ENCODE results near the gene IDUA.
"Not testable (repeated sequence)": the region's sequence is repeated elsewhere in the genome, so short reads cannot be mapped to it uniquely, and the experiment has no call there.

IDUA gene

GRCh38 chr4:987624-988513 lies 1.0 kb downstream of the IDUA start:
- DNase-seq, result peak in 1 of 2 experiments; percentile 51

DNA sequence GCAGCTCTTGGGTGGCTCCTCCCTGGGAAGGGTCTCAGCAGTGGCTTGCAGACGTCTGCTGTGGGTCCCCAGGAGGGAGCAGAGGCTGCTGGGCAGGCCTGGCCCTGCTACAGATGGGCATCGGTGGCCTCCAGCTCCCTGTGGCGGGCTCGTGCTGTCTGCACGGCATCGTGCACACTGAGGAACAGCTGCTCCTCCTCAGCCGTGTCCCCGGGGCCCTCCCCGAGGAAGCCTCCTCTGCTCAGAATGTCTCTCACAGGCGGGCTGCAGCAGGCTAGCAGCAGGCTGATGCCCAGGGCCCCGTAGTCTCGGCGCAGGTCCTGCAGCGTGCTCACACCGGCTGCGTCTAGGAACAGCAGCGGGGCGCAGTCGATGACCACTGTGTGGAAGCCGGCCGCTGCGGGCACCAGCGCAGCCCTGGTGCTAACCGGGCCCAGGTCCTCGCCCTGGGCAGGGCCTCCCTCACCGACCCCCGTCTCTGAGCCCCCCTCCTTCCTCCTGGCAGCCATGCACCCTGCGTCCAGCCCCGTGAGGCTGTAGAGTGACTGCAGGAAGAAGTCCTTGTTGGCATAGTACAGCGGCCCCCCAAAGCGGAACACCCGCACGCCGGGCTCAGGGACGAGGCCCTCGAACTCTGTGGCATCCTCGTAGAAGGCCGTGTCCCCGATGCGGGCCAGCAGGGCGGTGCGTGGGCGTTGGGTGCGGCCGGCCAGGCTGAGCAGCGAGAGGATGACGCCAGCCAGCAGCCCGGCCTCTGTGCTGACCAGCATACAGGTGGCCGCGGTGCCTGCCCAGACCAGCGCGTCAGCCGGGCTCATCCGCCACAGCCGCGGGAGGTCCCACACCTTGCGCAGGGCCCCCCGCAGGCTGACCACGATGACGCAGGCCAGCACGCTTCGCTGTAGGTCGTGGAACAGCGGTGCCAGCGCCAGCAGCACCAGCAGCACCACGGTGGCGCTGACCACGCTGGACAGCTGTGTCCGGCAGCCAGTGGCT lies 2.2 kb downstream of the IDUA start:
- DNase-seq, result no peak

- no peak for DNase-seq
These were observed 3.1 kb downstream of the IDUA start for GRCh38 chr4:989722-990471.

GRCh38 chr4:990746-991367 lies 4.0 kb downstream of the IDUA start:
- DNase-seq, result no peak

DNA sequence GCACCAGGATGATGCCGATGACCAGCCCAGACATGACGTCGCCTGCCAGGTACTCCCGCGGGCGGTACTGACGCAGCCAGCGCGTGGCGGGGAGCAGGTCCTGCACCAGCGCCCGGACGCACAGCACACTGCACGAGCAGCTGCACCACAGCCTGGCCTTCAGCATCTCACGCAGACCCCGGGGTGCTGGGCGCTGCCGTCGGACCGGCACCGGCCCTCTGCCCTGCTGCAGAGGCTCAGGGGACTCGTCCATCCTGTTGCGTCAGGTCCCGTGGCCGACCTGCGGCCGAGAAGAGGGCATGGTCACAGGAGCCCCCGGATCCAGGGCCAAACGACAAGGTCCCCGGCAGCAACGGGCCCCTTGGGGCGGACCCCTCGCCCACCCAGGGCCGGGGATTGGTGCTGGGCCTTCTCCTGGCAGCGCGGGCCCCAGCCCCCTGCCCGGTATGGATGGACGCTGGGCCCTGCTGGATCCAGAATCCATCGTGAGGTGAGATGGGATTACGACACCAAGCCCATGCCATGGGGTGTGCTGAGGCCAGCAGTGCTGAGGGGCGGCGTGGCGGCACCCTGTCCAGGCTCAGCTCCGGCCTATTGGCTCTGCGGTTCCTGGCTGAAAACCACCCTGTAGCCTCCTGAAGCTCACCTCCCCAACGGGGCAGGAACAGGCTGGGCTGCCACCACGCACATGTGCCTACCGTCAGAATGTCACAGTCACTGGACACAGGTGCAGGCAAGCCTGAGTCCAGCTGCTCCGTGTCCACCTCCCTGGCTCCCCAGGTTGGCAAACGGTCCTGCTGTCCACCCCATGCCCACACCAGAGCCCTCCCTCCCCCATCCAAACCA lies 4.8 kb downstream of the IDUA start:
- no peak for DNase-seq

GRCh38 chr4:992297-993110 lies 5.7 kb downstream of the IDUA start:
- no peak for DNase-seq

DNA sequence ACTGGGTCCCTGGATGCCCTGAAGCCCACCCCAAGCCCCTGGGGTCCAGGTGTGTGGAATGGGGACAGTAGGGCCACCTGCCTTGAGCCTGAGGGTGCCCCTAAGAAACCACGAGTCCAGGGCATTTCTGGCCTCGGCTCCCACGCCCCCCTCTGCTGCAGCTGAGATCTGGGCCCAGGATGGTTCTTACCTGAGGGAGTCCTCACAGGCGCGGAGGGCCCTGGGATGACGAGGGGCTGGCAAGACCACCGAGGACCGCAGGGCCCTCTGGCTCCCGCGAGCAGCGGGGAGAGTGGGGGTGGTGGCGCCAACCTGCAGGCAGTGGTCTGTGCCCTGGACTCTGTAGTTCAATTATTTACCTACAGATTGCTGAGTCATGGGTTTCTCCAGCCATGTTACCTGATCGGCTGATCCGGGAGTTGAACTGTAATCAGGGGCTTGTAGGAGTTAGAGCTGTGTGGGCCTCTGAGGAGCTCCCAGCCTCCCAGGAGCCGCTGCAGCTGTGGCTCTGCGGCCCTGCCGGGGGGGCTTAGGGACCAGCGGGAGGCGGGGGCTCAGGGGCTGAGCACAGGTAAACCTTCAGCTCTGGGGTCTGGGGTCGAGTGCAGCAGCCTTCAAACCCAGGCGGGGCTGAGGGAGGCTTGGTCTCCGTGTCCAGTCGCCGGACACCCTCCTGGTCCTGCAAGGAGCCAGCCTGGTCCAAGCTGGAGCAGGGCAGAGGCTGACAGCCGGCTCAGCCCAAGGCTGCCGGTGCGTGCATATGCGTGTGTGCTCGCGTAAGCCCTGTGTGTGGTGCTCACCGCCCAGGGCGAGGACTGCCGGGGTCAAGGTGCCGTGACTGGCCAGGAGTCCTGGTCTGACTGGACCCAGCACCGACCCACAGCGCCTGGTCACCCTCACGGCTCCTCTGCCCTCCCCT lies 6.5 kb downstream of the IDUA start, which contains the start of gene SLC26A1:
Gene SLC26A1, minus strand, starts transcription at position 294 of the 919 bp plus-strand sequence. CDS start 1,701 bp downstream, outside the sequence.
- DNase-seq, result no peak

DNA sequence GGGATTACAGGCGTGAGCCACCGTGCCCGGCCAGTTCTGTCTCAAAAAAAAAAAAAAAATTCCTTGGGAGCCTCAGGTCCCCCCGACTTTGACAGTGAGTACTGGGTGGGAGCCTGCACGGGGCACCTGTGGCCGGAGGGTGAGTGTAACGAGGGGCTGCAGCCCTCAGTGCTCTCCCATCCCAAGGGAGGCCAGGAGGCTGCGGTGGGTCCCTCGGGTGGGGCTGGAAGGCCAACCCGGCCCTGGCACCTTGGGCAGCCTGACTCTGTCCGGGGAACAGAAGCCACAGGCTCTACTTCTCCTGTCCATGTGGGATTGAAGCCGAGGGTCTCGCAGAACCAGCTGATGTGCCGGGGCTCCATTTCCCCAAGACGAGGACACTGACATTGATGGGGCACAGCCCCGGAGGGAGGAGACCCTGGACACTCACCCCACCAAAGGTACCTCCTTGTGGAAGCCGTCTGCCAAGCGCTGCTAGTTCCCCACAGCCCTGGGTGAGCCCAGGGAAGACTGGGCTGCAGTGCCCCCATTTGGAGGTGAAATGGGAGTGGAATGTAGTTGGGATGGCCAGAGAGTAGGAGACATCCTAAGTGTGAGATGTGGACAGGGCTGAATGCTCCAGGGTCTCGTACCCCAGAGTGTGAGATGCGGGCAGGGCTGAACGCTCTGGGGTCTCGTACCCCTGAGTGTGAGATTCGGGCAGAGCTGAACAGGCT lies 8.6 kb downstream of the IDUA start:
- DNase-seq, result no peak

DNA sequence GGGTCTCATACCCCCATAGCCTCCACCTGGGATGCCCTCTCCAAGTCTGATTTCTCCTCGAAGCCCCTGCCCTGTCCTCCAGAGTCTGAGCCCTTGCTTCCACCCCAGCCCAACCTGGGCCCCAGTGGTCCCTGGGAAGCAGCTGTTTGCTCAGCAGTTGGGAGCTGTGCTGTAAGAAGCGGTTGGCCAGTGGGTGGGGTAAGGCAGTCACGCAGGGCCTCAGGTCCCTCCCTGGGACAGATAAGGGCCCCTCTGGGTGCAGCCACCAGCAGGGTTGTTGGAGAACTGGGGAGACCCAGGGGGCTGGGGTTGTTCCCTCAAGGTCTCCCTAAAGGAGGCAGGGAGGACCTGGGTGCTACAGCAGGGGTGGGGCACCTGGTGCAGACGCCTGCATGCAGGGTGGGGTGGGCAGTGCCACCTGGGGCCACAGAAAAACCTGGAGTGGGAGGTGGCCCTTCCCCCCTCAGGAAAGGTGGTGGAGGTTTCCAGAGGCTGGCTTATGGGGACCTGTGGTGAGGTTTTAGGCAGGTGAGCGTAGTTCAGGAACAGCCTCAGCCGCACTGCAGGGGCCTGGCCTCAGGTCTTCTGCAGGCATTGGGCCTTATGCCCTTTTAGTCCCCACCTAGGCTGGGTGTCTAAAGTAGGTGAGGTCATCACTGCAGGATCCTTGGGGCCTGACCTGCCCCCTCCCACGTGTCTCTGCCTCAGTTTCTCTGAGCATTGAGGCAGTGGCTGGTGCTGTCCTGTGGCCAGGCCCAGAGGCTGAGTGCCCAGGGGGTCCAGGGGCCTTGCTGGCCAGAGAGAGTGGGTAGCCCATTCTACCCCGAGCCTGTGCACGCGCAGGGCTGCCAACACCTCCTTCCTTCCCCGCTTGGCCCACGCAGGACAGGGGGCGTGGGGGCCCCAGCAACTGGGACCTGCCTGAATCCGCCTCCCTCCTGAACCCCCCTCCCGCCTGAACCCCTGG lies 9.5 kb downstream of the IDUA start:
- DNase-seq, result no peak

DNA sequence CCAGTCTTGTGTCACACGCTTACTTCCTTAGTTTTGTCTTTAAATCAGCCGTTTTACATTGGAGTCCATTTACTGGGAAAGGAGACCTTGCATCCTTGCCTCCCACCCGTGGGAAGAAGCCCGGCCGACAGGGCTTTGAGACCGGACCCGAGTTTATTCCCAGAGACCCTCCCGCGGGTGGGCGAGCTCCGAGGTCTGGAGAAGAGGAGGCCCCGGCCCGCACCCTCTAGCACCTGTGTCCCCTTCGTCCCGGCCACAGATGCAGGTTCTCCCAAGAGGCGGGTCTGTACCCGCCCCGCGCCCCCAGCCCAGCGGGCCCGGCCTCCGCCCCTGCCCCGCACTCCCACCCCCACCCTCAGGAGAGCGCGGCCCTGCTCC lies 10.1 kb downstream of the IDUA start:
- DNase-seq, result no peak

GRCh38 chr4:997375-998071 lies 10.7 kb downstream of the IDUA start:
- no peak for DNase-seq

- DNase-seq, result no peak
These were observed 11.3 kb downstream of the IDUA start for GRCh38 chr4:998096-998691.

GRCh38 chr4:999240-999863 lies 12.5 kb downstream of the IDUA start:
- not testable (repeated sequence) for DNase-seq

- DNase-seq, result no peak
These were observed 13.1 kb downstream of the IDUA start for GRCh38 chr4:999882-1000425.

- no peak for DNase-seq
These were observed 13.9 kb downstream of the IDUA start for GRCh38 chr4:1000686-1001260.

Data from SW 1271 (cell line).